Vagina (tissue), 2 donors: ENCODE measurements around the gene EEF2KMT. TPM values are rescaled to one million over a fixed set of nuclear protein-coding genes. Genes with fewer than 3 reads are reported as not detected.
"Not testable (repeated sequence)": the region's sequence is repeated elsewhere in the genome, so short reads cannot be mapped to it uniquely, and the experiment has no call there.

Source experiments
- DNase-seq, 2 donors: peaks; one replicate each; pipeline ENCODE4 v3.0.0-alpha.2; 2017; ENCODE audit errors: extremely low spot score in 2 of 2
- H3K27ac ChIP-seq: fragments of 200-600 bp; sonication (generic); one replicate; pipeline ENCODE4 v1.5.1; 2019
- H3K27me3 ChIP-seq: fragments of 200-600 bp; sonication (generic); one replicate; pipeline ENCODE4 v1.5.1; 2019
- H3K36me3 ChIP-seq, 2 donors: fragments of 200-600 bp; sonication (generic); one replicate each; pipeline ENCODE4 v1.5.1; 2017 to 2019
- H3K4me1 ChIP-seq: fragments of 200-600 bp; sonication (generic); one replicate; pipeline ENCODE4 v1.5.1; 2019
- H3K4me3 ChIP-seq, 2 donors: fragments of 200-600 bp; sonication (generic); 1 replicate in 1 of 2; 2 replicates in 1 of 2; pipeline ENCODE4 v1.5.1; 2016 to 2019
- H3K9me3 ChIP-seq: fragments of 200-600 bp; sonication (generic); one replicate; pipeline ENCODE4 v1.5.1; 2019
- POLR2A ChIP-seq, 2 donors: fragments of 450-650 bp; IDR thresholded peaks; one replicate each; pipeline ENCODE4 v1.6.1; 2017; ENCODE audit warnings: antibody characterized with exemption in 2 of 2, mild to moderate bottlenecking in 2 of 2, moderate library complexity in 2 of 2
- POLR2AphosphoS5 ChIP-seq, 2 donors: sonication (generic); formaldehyde crosslinking; IDR thresholded peaks; one replicate each; pipeline ENCODE4 v1.9.0; 2017; ENCODE audit warnings: antibody characterized with exemption in 2 of 2, mild to moderate bottlenecking in 2 of 2, low read depth in 1 of 2; ENCODE audit not compliant: insufficient read depth in 1 of 2
- intact Hi-C: fragments of 100-400 bp; cut with DNase I; formaldehyde crosslinking; loops from one replicate; pipeline ENCODE4 v1.15.1; 2023
- total RNA-seq: library from RNA; depleted of rRNA; stranded (reverse); fragments of >200 nt; gene quantifications from one replicate; pipeline ENCODE4 v1.2.3, GENCODE V29; 2016
- TF ChIP-seq, protein P1 (sequence below), 3 experiments: fragments of 450-650 bp in 2 of 3; fragments of 200-600 bp in 1 of 3; sonication (generic) in 1 of 3; IDR thresholded peaks; one replicate each; pipeline ENCODE4 v1.5.1; 2017 to 2019; ENCODE audit warnings: antibody characterized with exemption in 3 of 3, mild to moderate bottlenecking in 2 of 3, moderate library complexity in 2 of 3

The EEF2KMT gene
- total RNA-seq, 1 donor from 2014 or later, result 15.7 TPM

DNA sequence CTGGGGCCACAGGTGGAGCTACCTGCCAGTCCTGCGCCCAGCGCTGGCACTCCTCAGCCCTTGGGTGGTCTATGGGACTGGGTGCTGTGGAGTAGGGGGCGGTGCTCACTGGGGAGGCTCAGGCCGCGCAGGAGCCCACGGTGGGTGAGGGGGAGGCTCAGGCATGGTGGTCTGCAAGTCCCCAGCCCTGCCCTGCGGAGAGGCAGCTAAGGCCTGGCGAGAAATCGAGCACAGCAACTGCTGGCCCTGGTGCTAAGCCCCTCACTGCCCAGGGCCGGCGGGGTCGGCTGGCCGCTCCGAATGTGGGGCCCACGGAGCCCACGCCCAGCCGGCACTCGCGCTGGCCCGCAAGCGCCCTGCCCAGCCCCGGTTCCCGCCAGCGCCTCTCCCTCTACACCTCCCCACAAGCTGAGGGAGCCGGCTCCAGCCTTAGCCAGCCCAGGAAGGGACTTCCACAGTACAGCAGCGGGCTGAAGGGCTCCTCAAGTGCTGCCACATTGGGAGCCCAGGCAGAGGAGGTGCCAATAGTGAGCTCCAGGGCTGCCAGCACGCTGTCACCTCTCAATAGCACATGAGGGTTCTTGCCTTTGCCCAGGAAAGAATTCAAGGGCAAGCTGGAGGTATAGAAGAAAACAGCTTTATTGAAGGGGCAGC lies 11.0 kb upstream of the EEF2KMT start:
- TF ChIP-seq POLR2AphosphoS5 (IDR thresholded peaks at IDR 0.05; ENCODE audit: insufficient read depth in 1 of 2, low read depth in 1 of 2) (no peak), POLR2A (IDR thresholded peaks at IDR 0.05) (no peak)
- TF ChIP-seq, protein P1, sequence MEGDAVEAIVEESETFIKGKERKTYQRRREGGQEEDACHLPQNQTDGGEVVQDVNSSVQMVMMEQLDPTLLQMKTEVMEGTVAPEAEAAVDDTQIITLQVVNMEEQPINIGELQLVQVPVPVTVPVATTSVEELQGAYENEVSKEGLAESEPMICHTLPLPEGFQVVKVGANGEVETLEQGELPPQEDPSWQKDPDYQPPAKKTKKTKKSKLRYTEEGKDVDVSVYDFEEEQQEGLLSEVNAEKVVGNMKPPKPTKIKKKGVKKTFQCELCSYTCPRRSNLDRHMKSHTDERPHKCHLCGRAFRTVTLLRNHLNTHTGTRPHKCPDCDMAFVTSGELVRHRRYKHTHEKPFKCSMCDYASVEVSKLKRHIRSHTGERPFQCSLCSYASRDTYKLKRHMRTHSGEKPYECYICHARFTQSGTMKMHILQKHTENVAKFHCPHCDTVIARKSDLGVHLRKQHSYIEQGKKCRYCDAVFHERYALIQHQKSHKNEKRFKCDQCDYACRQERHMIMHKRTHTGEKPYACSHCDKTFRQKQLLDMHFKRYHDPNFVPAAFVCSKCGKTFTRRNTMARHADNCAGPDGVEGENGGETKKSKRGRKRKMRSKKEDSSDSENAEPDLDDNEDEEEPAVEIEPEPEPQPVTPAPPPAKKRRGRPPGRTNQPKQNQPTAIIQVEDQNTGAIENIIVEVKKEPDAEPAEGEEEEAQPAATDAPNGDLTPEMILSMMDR (IDR thresholded peaks at IDR 0.05), result no peak
- DNase-seq, result no peak
- H3K27me3 ChIP-seq, result no peaks in the 10 kb centered on the region
- no peaks in the 10 kb centered on the region for H3K4me1 ChIP-seq
- H3K9me3 ChIP-seq, result no peaks in the 10 kb centered on the region
- intact Hi-C loops, result no loop called here
- no peak overlapping the region for H3K27ac ChIP-seq
- H3K36me3 ChIP-seq, result no peaks in the 10 kb centered on the region
- H3K4me3 ChIP-seq, result no peak overlapping the region

DNA sequence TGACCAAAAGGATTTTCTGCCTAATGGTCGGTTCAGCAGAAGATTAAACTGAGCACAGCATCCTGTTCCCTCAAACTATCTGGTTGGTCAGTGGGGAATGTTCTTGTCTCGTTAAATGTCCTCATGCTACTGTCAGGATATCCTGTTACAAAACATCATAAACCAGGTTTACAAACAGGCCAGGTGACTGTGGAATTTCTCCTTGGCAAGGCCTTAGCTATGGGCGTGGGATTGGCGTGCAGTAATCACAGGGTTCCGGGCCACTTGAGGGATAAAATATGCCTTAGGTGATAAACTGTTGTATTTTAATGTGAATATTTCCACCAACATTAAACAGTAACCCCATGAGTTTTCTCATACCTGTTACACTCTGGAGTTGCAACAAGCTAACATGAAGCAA lies 7.4 kb upstream of the EEF2KMT start:
- H3K4me3 ChIP-seq, H3K36me3 ChIP-seq, H3K9me3 ChIP-seq, intact Hi-C loops, H3K27me3 ChIP-seq, H3K4me1 ChIP-seq, H3K27ac ChIP-seq, DNase-seq: not testable (repeated sequence)

DNA sequence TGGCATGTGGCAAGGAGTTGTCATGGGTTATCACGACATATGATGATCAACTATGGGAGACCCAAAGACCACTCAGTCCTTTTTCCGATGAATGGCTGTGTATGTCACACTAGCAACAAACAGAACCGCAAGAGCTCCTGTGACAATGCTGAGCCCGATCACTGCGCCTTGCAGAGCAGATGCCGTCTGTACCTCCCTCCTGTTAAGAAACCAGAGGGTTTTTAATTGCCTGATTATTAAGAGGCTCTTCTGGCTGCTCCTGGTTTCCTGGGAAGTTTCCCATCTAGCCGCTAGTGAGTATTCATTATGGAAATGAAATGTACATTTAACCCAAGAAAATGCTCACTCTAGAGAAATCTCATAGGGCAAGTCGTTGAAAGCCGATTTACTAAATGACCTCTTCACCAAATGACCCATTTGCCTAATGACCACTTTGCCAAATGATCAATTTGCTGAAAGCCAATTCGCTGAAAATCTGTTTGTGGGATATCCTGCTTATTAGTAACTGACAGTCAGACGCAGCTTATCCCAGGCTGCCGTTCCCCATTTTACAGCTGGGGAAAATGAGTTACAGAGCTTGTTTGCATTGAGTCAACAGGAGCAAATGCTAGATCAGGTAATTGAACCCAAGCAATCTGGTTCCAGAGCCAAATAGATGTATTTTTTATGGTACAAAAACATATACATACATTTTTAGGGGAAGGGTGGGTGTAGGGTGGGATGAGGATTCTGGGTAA lies 5.9 kb upstream of the EEF2KMT start:
- H3K9me3 ChIP-seq, H3K4me3 ChIP-seq, H3K27ac ChIP-seq, intact Hi-C loops, H3K36me3 ChIP-seq, H3K27me3 ChIP-seq, H3K4me1 ChIP-seq, DNase-seq: not testable (repeated sequence)

DNA sequence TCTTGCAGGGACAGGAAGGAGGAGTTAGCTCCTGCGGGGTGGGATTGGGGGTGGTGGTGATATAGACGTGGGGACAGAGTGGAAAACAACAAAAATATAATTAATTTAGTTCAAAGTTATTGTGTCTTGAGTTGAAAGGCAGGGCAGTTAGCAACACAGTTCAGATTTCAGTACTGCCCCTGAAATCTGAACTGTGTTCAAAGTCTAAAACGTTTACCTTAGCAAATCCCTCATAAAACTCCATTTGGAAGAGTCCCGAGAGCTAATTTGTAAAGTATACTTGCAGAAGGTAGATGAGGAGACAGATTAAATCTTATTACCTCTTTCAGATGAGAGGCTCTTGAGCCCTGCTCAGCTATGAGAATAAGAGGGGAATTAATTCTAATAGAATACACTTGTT lies 1.6 kb upstream of the EEF2KMT start:
- Histone ChIP-seq H3K4me1 (peaks cover 13% of the 10 kb centered on the region), H3K27ac (peak overlapping the region; percentile 77), H3K4me3 (peak overlapping the region; percentile 64 to 88)
- intact Hi-C loops, H3K27me3 ChIP-seq, DNase-seq, H3K36me3 ChIP-seq, H3K9me3 ChIP-seq: not testable (repeated sequence)

DNA sequence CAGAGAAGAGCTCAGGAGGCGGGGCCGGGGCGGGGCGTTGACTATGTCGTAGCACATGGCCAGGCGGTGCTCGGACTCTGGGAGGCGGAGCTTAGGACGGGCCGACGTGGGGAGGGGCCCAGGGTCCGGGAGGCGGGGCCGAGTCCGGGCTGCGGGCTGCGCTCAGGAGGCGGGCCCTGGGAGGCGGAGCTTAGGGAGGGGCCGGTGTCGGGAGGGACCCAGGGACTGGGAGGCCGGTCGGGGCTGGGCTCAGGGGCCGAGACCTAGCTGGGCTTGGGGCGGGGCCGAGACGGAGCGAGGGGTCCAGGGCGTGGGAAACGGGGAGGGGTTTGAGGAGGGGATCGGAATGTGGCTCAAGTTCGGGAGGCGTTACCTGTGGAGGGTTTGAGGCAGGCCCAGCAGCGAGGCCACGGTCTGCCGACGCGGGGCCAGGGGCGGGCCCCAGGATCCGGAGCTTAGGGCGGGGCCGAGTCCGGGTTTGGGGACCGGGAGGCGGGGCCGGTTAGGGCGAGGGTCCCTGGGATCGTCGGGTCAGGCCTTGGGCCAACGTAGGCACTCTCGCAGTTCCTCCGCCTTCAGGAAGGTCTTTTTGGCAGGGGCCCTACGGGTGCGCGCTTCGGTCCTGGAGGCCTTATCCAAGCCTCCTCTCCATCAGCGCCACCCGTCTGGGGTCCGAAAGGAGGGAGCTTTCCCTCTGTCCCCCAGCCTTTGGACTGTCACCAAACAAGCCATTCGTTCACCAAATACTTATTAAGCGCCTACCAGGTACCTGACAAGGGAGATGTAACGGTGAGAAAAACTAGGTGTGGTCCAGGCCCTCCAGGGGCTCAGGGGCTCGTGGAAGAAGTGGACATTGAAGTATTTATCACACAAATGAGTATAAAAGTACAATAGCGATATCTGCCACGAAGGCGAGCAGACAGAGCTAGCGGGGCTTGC lies 895 bp upstream of the EEF2KMT start:
- H3K9me3 ChIP-seq, H3K36me3 ChIP-seq, intact Hi-C loops, H3K27me3 ChIP-seq: not testable (repeated sequence)
- Histone ChIP-seq H3K4me1 (peaks cover 13% of the 10 kb centered on the region), H3K4me3 (peak overlapping the region; percentile 64 to 88), H3K27ac (peak overlapping the region; percentile 81)
- peak in 1 of 2 donors; percentile 91 for DNase-seq

DNA sequence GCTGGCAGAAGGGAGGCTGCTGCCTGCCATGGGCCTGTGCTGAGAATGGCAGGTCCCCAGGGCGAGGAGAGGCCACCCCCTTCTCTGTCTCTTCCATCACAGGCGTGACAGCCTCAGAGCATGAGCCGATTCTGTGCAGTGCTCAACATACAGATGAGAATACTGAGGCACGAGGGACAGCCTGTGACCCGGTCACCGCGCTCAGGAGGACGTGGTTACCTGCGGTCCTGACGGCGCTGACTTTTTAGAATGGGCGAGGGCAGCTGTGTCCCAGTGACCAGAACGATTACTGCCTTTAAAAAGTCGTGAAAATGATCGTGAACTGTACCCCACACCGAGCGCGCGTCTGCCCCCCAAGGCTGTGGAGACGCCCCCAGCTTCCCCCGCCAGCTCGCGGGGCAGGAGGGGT lies 530 bp downstream of the EEF2KMT start:
- H3K36me3 ChIP-seq, intact Hi-C loops, H3K9me3 ChIP-seq, DNase-seq, H3K27me3 ChIP-seq: not testable (repeated sequence)
- Histone ChIP-seq H3K4me1 (peaks cover 13% of the 10 kb centered on the region), H3K4me3 (peak overlapping the region; percentile 86 to 88), H3K27ac (peak overlapping the region; percentile 81)

DNA sequence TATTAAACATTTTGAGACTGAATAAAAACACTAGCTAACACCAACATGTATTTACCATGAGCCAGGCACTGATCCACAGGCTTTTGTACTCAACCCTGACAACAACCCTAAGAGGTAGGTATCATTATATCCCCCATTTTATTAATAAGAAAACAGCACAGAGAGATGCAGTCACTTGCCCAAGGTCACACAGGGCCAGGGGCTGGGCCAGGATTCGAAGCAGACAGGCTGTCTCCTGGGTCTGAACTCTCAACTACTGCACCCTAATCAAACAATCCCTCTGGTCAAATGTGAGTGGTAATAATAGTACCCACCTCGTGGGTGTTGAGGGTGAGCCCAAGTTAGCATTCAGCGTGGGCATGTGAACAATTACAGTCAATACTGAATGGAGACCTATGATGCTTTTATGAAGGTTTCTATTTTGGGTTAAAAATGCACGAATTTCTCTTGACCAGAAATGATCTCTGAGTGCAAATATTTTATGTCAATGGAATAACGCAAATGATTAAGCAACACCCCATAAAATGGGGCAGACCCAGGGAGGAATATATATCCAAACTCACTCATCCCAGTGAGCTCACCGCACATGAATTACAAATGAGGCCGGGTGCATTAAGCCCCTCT lies 1.0 kb downstream of the EEF2KMT start:
- peak overlapping the region; percentile 86 to 88 for H3K4me3 ChIP-seq
- H3K9me3 ChIP-seq, H3K27me3 ChIP-seq, H3K27ac ChIP-seq, intact Hi-C loops, H3K36me3 ChIP-seq, DNase-seq: not testable (repeated sequence)
- peaks cover 13% of the 10 kb centered on the region for H3K4me1 ChIP-seq

DNA sequence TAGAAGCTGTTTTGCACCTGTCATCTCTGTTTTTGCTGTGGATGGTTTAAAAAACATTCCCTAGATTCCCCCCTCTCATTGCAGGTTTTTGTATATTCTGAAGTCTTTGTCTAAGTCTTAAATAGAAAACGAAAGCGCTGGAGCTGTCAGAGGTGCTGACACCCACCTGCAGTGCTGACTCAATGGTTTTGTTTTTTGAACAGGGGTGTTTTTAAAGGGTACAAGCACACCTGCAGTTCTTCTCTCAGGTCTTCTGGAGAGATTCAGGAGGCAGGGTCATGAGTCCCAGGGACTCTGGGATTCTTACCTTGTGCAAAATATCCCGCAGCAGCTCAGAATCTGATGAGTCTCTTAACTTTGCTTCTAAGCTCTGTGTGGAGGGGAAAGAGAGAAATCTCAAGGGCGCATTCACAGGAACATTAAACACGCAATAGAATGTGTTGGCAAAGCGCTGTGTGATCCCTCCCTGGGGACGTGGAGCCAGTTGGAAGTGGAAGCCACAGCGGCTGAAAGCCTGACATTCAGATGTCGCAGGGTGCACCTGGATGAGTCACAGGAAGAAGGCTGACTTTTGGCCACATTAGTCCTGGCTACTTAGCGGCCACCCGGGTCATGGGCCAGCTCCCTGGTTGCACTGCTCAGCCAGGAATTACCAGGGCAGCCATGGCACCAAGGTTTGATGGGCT lies 2.3 kb downstream of the EEF2KMT start:
- H3K9me3 ChIP-seq, H3K4me3 ChIP-seq, H3K27ac ChIP-seq, H3K36me3 ChIP-seq, H3K27me3 ChIP-seq, intact Hi-C loops, DNase-seq: not testable (repeated sequence)
- H3K4me1 ChIP-seq, result peaks cover 13% of the 10 kb centered on the region

DNA sequence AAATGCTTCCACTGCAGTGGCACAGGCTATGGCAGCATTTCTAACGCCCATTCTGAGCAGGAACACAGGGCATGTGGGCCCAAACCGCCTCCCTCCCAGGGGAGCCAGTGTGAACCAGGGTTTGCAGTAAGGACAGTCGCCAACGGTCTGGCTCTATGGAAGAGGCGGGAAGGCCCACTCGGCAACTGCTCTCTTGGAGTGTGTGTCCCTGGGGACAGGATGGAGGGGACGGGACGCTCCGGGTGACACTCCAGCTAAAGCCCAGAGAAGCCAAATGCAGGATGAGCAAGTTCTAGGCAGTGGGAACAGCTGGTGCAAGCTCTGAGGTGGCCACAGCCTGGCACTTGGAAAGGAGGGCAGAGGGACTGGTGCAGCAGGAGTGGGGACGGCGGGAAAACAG lies 3.8 kb downstream of the EEF2KMT start:
- H3K4me3 ChIP-seq, DNase-seq, H3K27me3 ChIP-seq, intact Hi-C loops, H3K9me3 ChIP-seq, H3K27ac ChIP-seq, H3K36me3 ChIP-seq: not testable (repeated sequence)
- peaks cover 11% of the 10 kb centered on the region for H3K4me1 ChIP-seq

DNA sequence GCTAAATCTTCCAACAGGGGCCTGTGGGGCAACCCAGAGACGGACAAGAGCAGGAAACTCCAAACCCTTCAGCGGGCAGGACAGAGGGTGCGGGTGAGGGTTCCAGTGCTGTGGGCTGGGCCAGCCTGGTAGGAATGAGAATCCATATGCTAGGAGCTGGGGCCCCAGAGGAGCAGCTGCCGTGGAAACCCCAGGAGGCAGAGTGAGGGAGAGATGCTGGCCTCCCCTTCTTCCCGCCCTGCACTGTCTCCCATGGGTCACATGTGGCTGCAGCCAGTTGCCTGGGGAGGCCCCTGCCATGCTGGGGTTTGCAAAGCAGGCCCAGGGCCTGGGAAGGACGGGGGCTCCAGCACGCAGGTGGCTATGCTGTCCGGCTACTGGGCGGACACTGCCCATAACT lies 4.5 kb downstream of the EEF2KMT start:
- DNase-seq, H3K9me3 ChIP-seq, H3K27me3 ChIP-seq, H3K27ac ChIP-seq, H3K4me3 ChIP-seq, intact Hi-C loops, H3K36me3 ChIP-seq, H3K4me1 ChIP-seq: not testable (repeated sequence)

DNA sequence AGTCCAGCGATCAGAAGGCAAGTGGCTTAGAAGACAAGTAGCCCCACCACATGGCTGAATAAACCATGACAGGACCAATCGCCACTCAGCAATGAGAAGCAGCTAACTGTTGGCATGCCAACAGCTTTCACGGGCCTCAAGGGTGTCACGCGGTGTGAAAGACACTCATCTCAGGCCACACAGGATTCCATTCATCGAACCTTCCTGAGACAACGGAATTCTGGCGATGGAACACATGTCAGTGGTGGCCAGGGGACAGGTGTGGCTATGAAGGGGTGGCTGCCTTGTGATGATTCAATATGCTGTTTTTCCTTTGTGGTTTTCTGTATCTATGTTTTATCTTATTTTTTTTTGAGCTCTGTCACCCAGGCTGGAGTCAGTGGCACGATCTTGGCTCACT lies 7.0 kb downstream of the EEF2KMT start:
- H3K4me1 ChIP-seq, H3K27ac ChIP-seq, intact Hi-C loops, H3K9me3 ChIP-seq, H3K4me3 ChIP-seq, H3K36me3 ChIP-seq, H3K27me3 ChIP-seq, DNase-seq: not testable (repeated sequence)
